Mesenchymal stem cell (in vitro differentiated cells and primary cell): ENCODE measurements around the gene CRHR1.

Experiments
- DNase-seq: peaks from one replicate; pipeline ENCODE4 v3.0.0-alpha.2; 2013
- H2AFZ ChIP-seq: one replicate; pipeline ENCODE4 v1.6.1; 2013; ENCODE audit warnings: low read depth, mild to moderate bottlenecking, control low read depth, inconsistent platforms, low read length, moderate library complexity
- H2AK5ac ChIP-seq: 2 replicates; pipeline ENCODE4 v1.6.1; 2013; ENCODE audit warnings: low read length, moderate library complexity, mild to moderate bottlenecking, inconsistent platforms; ENCODE audit not compliant: severe bottlenecking
- H2BK120ac ChIP-seq: one replicate; pipeline ENCODE4 v1.6.1; 2013; ENCODE audit warnings: low read depth, mild to moderate bottlenecking, inconsistent platforms, low read length, moderate library complexity
- H2BK12ac ChIP-seq, 2 experiments: one replicate each; pipeline ENCODE4 v1.6.1; 2013; ENCODE audit warnings: inconsistent platforms in 2 of 2, low read length in 2 of 2, mild to moderate bottlenecking in 2 of 2, moderate library complexity in 2 of 2, control low read depth in 1 of 2
- H2BK15ac ChIP-seq: one replicate; pipeline ENCODE4 v1.6.1; 2013; ENCODE audit warnings: mild to moderate bottlenecking, low read depth, inconsistent platforms; ENCODE audit not compliant: poor library complexity, severe bottlenecking
- H2BK5ac ChIP-seq: 2 replicates; pipeline ENCODE4 v1.6.1; 2013; ENCODE audit warnings: low read depth, mild to moderate bottlenecking, low read length, control low read depth, inconsistent platforms; ENCODE audit not compliant: poor library complexity, severe bottlenecking
- H3K14ac ChIP-seq, 2 experiments: one replicate each; pipeline ENCODE4 v1.6.1; 2013; ENCODE audit warnings: inconsistent platforms in 2 of 2, low read length in 2 of 2, control low read depth in 1 of 2, mild to moderate bottlenecking in 1 of 2, moderate library complexity in 1 of 2
- H3K18ac ChIP-seq, 2 experiments: one replicate each; pipeline ENCODE4 v1.6.1; 2013; ENCODE audit warnings: inconsistent platforms in 2 of 2, low read length in 2 of 2, control low read depth in 1 of 2, low read depth in 1 of 2, mild to moderate bottlenecking in 1 of 2
- H3K23ac ChIP-seq, 2 experiments: one replicate each; pipeline ENCODE4 v1.6.1; 2013; ENCODE audit warnings: inconsistent platforms in 2 of 2, low read length in 2 of 2, mild to moderate bottlenecking in 2 of 2, moderate library complexity in 2 of 2, control low read depth in 1 of 2
- H3K27ac ChIP-seq: 2 replicates; pipeline ENCODE4 v1.5.1; 2013; ENCODE audit warnings: mild to moderate bottlenecking, moderate library complexity, low read length, control low read depth, inconsistent platforms; ENCODE audit not compliant: poor library complexity, severe bottlenecking
- H3K27me3 ChIP-seq, 2 experiments: 2 replicates each; pipeline versions ENCODE4 v1.6.1 to v1.7.0; 2013; ENCODE audit warnings: low read length in 2 of 2, mild to moderate bottlenecking in 2 of 2, moderate library complexity in 2 of 2, control low read depth in 1 of 2, inconsistent platforms in 1 of 2; ENCODE audit not compliant: control insufficient read depth in 1 of 2, insufficient read depth in 1 of 2
- H3K36me3 ChIP-seq, 2 experiments: 2 replicates each; pipeline versions ENCODE4 v1.6.1 to v1.7.0; 2013; ENCODE audit warnings: low read length in 2 of 2, control low read depth in 1 of 2, inconsistent platforms in 1 of 2, low read depth in 1 of 2, mild to moderate bottlenecking in 1 of 2; ENCODE audit not compliant: insufficient read depth in 2 of 2, control insufficient read depth in 1 of 2
- H3K4ac ChIP-seq, 2 experiments: one replicate each; pipeline ENCODE4 v1.6.1; 2013; ENCODE audit warnings: inconsistent platforms in 2 of 2, low read length in 2 of 2, mild to moderate bottlenecking in 2 of 2, moderate library complexity in 2 of 2, control low read depth in 1 of 2, low read depth in 1 of 2
- H3K4me1 ChIP-seq: 2 replicates; pipeline ENCODE4 v1.6.1; 2013; ENCODE audit warnings: low read depth, low read length, control low read depth; ENCODE audit not compliant: control insufficient read depth, insufficient read depth
- H3K4me2 ChIP-seq: 2 replicates; pipeline ENCODE4 v1.6.1; 2013; ENCODE audit warnings: low read length, mild to moderate bottlenecking, inconsistent platforms; ENCODE audit not compliant: poor library complexity, severe bottlenecking
- H3K4me3 ChIP-seq, 2 experiments: 2 replicates each; pipeline versions ENCODE4 v1.5.1 to v1.7.0; 2013; ENCODE audit warnings: low read length in 2 of 2, mild to moderate bottlenecking in 2 of 2, control low read depth in 1 of 2, low read depth in 1 of 2; ENCODE audit not compliant: insufficient read depth in 1 of 2
- H3K79me1 ChIP-seq: replicated peaks from 2 replicates; pipeline ENCODE4 v1.6.1; 2013; ENCODE audit warnings: mild to moderate bottlenecking, control low read depth, low read length, inconsistent platforms; ENCODE audit not compliant: poor library complexity, severe bottlenecking
- H3K9ac ChIP-seq: 2 replicates; pipeline ENCODE4 v1.7.0; 2013; ENCODE audit warnings: mild to moderate bottlenecking, low read length, moderate library complexity
- H3K9me3 ChIP-seq: 2 replicates; pipeline ENCODE4 v1.7.0; 2013; ENCODE audit warnings: mild to moderate bottlenecking, low read length; ENCODE audit not compliant: control insufficient read depth
- H4K8ac ChIP-seq: one replicate; pipeline ENCODE4 v1.6.1; 2013; ENCODE audit warnings: inconsistent platforms, mild to moderate bottlenecking, low read length, moderate library complexity
- H4K91ac ChIP-seq: one replicate; pipeline ENCODE4 v1.6.1; 2013; ENCODE audit warnings: mild to moderate bottlenecking, low read length, inconsistent platforms
- WGBS: methylation state at CpG from one replicate; pipeline ENCODE4 v1.1.7; 2013; ENCODE audit warnings: mixed read lengths; 5-methylcytosine and 5-hydroxymethylcytosine counted together

The CRHR1 gene

DNA sequence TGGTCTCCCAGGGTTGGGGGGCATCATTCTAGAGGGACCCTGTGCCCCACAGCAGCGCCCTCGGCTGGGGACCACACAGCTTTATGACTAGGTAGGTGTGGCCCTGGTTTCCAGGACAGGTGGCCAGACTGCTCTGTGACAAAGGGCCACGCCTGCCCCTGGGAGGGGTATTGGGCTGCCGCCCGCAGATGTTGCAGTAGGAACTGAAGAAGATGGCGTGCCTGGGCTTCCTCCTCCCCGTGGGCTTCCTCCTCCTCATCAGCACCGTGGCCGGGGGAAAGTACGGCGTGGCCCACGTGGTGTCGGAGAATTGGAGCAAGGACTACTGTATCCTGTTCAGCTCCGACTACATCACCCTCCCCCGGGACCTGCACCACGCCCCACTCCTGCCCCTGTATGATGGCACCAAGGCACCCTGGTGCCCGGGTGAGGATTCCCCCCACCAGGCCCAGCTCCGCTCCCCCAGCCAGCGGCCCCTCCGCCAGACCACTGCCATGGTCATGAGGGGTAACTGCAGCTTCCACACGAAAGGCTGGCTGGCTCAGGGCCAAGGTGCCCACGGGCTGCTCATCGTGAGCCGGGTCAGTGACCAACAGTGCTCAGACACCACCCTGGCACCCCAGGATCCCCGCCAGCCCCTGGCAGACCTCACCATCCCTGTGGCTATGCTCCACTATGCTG is 60.7 kb downstream of the CRHR1 start, which contains the start of gene SPPL2C:
TSS of gene SPPL2C (plus strand) at position 187 of the 681 bp plus-strand sequence. CDS start at position 213, 26 bp downstream.
- Histone ChIP-seq H3K4me2 (no peak within 1 kb of the TSS), H3K9me3 (no peaks in the 10 kb centered on the region), H2AK5ac (no peak within 1 kb of the TSS), H3K18ac (no peak within 1 kb of the TSS), H3K14ac (peak within 1 kb of the TSS in 1 of 2 experiments; percentile 58), H3K79me1 (no peaks in the 10 kb centered on the region), H2BK5ac (no peak within 1 kb of the TSS), H3K27ac (no peak within 1 kb of the TSS), H3K4me3 (no peak within 1 kb of the TSS), H3K9ac (no peak within 1 kb of the TSS), H3K4me1 (no peaks in the 10 kb centered on the region), H4K91ac (peak within 1 kb of the TSS; percentile 18), H3K36me3 (no peaks in the 10 kb centered on the region), H2BK15ac (no peak within 1 kb of the TSS), H3K27me3 (peaks cover 14 to 67% of the 10 kb centered on the region in 2 experiments), H2AFZ (no peak within 1 kb of the TSS), H3K4ac (no peak within 1 kb of the TSS), H4K8ac (no peak within 1 kb of the TSS), H3K23ac (no peak within 1 kb of the TSS), H2BK12ac (no peak within 1 kb of the TSS), H2BK120ac (no peak within 1 kb of the TSS)
- WGBS: 89% methylated on average over 25 of the region's 25 CpGs
- no peak for DNase-seq

DNA sequence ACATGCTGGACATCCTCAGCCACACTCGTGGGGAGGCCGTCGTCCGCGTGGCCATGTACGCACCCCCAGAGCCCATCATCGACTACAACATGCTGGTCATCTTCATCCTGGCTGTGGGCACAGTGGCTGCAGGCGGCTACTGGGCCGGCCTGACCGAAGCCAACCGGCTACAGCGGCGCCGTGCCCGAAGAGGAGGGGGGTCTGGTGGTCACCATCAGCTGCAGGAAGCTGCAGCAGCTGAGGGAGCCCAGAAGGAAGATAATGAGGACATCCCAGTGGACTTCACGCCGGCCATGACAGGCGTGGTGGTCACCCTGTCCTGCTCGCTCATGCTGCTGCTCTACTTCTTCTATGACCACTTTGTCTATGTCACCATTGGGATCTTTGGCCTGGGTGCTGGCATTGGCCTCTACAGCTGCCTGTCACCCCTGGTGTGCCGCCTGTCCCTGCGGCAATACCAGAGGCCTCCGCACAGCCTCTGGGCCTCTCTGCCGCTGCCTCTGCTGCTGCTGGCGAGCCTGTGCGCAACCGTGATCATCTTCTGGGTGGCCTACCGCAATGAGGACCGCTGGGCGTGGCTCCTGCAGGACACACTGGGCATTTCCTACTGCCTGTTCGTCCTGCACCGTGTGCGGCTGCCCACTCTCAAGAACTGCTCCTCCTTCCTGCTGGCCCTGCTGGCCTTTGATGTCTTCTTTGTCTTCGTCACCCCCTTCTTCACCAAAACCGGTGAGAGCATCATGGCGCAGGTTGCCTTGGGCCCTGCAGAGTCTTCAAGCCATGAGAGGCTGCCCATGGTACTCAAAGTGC is 61.5 kb downstream of the CRHR1 start:
- Histone ChIP-seq H3K4me1 (no peaks in the 10 kb centered on the region), H2AFZ (no peak overlapping the region), H3K18ac (no peak overlapping the region), H3K4me2 (no peak overlapping the region), H3K23ac (no peak overlapping the region), H2AK5ac (no peak overlapping the region), H2BK5ac (no peak overlapping the region), H3K14ac (peak overlapping the region in 1 of 2 experiments; percentile 58), H3K9me3 (no peaks in the 10 kb centered on the region), H2BK120ac (no peak overlapping the region), H3K79me1 (no peaks in the 10 kb centered on the region), H3K4me3 (no peak overlapping the region), H4K91ac (peak overlapping the region; percentile 18), H2BK12ac (no peak overlapping the region), H2BK15ac (no peak overlapping the region), H3K36me3 (no peaks in the 10 kb centered on the region), H3K27me3 (peaks cover 17 to 70% of the 10 kb centered on the region in 2 experiments), H3K9ac (no peak overlapping the region), H3K4ac (no peak overlapping the region), H4K8ac (no peak overlapping the region), H3K27ac (no peak overlapping the region)
- 88% methylated on average over 35 of the region's 35 CpGs for WGBS
- DNase-seq: no peak

DNA sequence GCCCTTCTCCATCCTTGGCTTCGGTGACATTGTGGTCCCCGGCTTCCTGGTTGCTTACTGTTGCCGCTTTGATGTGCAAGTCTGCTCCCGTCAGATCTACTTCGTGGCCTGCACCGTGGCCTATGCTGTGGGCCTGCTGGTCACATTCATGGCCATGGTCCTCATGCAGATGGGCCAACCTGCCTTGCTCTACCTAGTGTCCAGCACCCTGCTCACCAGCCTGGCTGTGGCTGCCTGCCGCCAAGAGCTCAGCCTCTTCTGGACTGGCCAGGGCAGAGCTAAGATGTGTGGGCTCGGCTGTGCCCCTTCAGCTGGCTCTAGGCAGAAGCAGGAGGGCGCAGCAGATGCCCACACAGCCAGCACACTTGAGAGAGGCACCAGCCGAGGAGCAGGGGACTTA is 62.1 kb downstream of the CRHR1 start:
- Histone ChIP-seq H2AFZ (no peak overlapping the region), H4K91ac (no peak overlapping the region), H3K4me3 (no peak overlapping the region), H3K23ac (no peak overlapping the region), H3K14ac (no peak overlapping the region), H2BK5ac (no peak overlapping the region), H3K4ac (no peak overlapping the region), H3K79me1 (no peaks in the 10 kb centered on the region), H3K4me2 (no peak overlapping the region), H3K27ac (no peak overlapping the region), H2BK120ac (no peak overlapping the region), H2BK15ac (no peak overlapping the region), H3K9ac (no peak overlapping the region), H3K27me3 (peaks cover 24 to 70% of the 10 kb centered on the region in 2 experiments), H3K18ac (no peak overlapping the region), H3K36me3 (no peaks in the 10 kb centered on the region), H2BK12ac (no peak overlapping the region), H3K9me3 (no peaks in the 10 kb centered on the region), H2AK5ac (no peak overlapping the region), H4K8ac (no peak overlapping the region), H3K4me1 (no peaks in the 10 kb centered on the region)
- WGBS: 80% methylated on average over 10 of the region's 10 CpGs
- no peak for DNase-seq

DNA sequence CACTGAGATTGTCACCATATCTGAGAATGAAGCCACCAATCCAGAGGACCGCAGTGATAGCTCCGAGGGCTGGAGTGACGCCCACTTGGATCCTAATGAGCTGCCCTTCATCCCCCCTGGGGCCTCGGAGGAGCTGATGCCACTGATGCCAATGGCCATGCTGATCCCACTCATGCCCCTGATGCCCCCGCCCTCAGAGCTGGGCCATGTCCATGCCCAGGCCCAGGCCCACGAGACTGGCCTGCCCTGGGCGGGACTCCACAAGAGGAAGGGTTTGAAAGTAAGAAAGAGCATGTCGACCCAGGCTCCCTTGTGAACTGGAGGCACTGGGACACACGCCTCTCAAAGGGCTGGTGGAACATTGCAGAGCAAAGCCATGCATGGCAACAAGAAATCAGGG is 62.5 kb downstream of the CRHR1 start:
- Histone ChIP-seq H3K4me3 (no peak overlapping the region), H2BK120ac (no peak overlapping the region), H2BK5ac (no peak overlapping the region), H2BK12ac (no peak overlapping the region), H3K79me1 (no peaks in the 10 kb centered on the region), H3K14ac (no peak overlapping the region), H3K4ac (no peak overlapping the region), H2AK5ac (no peak overlapping the region), H3K18ac (no peak overlapping the region), H2AFZ (no peak overlapping the region), H2BK15ac (no peak overlapping the region), H4K8ac (no peak overlapping the region), H3K9me3 (no peaks in the 10 kb centered on the region), H3K36me3 (no peaks in the 10 kb centered on the region), H3K27ac (no peak overlapping the region), H3K4me2 (no peak overlapping the region), H3K23ac (no peak overlapping the region), H3K4me1 (no peaks in the 10 kb centered on the region), H4K91ac (no peak overlapping the region), H3K27me3 (peaks cover 28 to 70% of the 10 kb centered on the region in 2 experiments), H3K9ac (no peak overlapping the region)
- WGBS: 72% methylated on average over 9 of the region's 9 CpGs
- no peak for DNase-seq
